ENCODE measurements around the gene CD3E.

Gene CD3E

GRCh38 chr11:118322721-118323120 is 18.2 kb downstream of the CD3E start:
- no peak for DNase-seq (ENCODE audit: low read depth, low spot score)

GRCh38 chr11:118325283-118325682 is 20.8 kb downstream of the CD3E start:
- DNase-seq (ENCODE audit: low read depth, low spot score), result no peak

GRCh38 chr11:118328745-118329144 is 24.2 kb downstream of the CD3E start:
- DNase-seq (ENCODE audit: low read depth, low spot score), result no peak

GRCh38 chr11:118334745-118335144 is 30.2 kb downstream of the CD3E start:
- no peak for DNase-seq (ENCODE audit: low read depth, low spot score)

- peak; percentile 73 for DNase-seq (ENCODE audit: low read depth, low spot score)
Measured at GRCh38 chr11:118338637-118339061, 34.1 kb downstream of the CD3E start.

GRCh38 chr11:118339281-118339961 is 34.9 kb downstream of the CD3E start:
- no peak for DNase-seq (ENCODE audit: low read depth, low spot score)

GRCh38 chr11:118340449-118340848 is 35.9 kb downstream of the CD3E start:
- DNase-seq (ENCODE audit: low read depth, low spot score), result no peak

GRCh38 chr11:118341261-118341660 is 36.7 kb downstream of the CD3E start:
- no peak for DNase-seq (ENCODE audit: low read depth, low spot score)

- no peak for DNase-seq (ENCODE audit: low read depth, low spot score)
Measured at GRCh38 chr11:118341815-118342489, 37.4 kb downstream of the CD3E start.

- DNase-seq (ENCODE audit: low read depth, low spot score), result peak; percentile 49
Measured at GRCh38 chr11:118342503-118343161, 38.1 kb downstream of the CD3E start, which contains the start of gene CD3D. CD3D (minus strand) TSS chr11:118342705; CDS start chr11:118342607, 98 bp downstream.

GRCh38 chr11:118343248-118343647 is 38.7 kb downstream of the CD3E start:
- DNase-seq (ENCODE audit: low read depth, low spot score), result no peak

GRCh38 chr11:118343981-118344515 is 39.5 kb downstream of the CD3E start, which contains the start of gene CD3G:
CD3G (plus strand) TSS chr11:118344344; CDS start chr11:118344424, 80 bp downstream.
- peak; percentile 44 for DNase-seq (ENCODE audit: low read depth, low spot score)

GRCh38 chr11:118349475-118349874 is 44.9 kb downstream of the CD3E start:
- DNase-seq (ENCODE audit: low read depth, low spot score), result no peak

- no peak for DNase-seq (ENCODE audit: low read depth, low spot score)
Measured at GRCh38 chr11:118353084-118353710, 48.7 kb downstream of the CD3E start.

- DNase-seq (ENCODE audit: low read depth, low spot score), result no peak
Measured at GRCh38 chr11:118358071-118358470, 53.5 kb downstream of the CD3E start.

GRCh38 chr11:118359295-118359958 is 54.9 kb downstream of the CD3E start, which contains the start of gene UBE4A:
UBE4A (plus strand) TSS chr11:118359600; CDS start chr11:118365081, 5,481 bp downstream.
- peak; percentile 96 for DNase-seq (ENCODE audit: low read depth, low spot score)

GRCh38 chr11:118364956-118365615 is 60.6 kb downstream of the CD3E start:
- no peak for DNase-seq (ENCODE audit: low read depth, low spot score)
